Lung (tissue), 12 donors: ENCODE data around the gene TOMM5. TPM values are rescaled to one million over a fixed set of nuclear protein-coding genes. Genes with fewer than 3 reads are reported as not detected.

Source experiments
- ATAC-seq: fragments of 200-7000 bp; cut with Tn5 transposase; one replicate; pipeline ENCODE4 v1.9.1; 2020; ENCODE audit warnings: moderate number of reproducible peaks; ENCODE audit not compliant: insufficient read depth, low FRiP score
- DNase-seq, 3 donors: peaks; one replicate each; pipeline ENCODE4 v3.0.0-alpha.2; 2013 to 2017
- H3K27ac ChIP-seq, 2 donors: one replicate each; pipeline ENCODE4 v1.5.1; 2013; ENCODE audit warnings: mild to moderate bottlenecking in 2 of 2, moderate library complexity in 2 of 2, control low read depth in 1 of 2, inconsistent platforms in 1 of 2, low read depth in 1 of 2, low read length in 1 of 2
- H3K27me3 ChIP-seq, 3 donors: one replicate each; pipeline ENCODE4 v1.5.1; 2013; ENCODE audit warnings: low read length in 2 of 3; ENCODE audit not compliant: control insufficient read depth in 3 of 3, insufficient read depth in 3 of 3
- H3K36me3 ChIP-seq, 4 donors: one replicate each; pipeline ENCODE4 v1.5.1; 2013; ENCODE audit warnings: low read length in 4 of 4, mild to moderate bottlenecking in 1 of 4, moderate library complexity in 1 of 4; ENCODE audit not compliant: control insufficient read depth in 4 of 4, insufficient read depth in 4 of 4
- H3K4me1 ChIP-seq, 5 donors: one replicate each; pipeline ENCODE4 v1.5.1; 2013; ENCODE audit warnings: low read length in 5 of 5, mild to moderate bottlenecking in 2 of 5, moderate library complexity in 1 of 5; ENCODE audit not compliant: control insufficient read depth in 5 of 5, insufficient read depth in 5 of 5
- H3K4me3 ChIP-seq: one replicate; pipeline ENCODE4 v1.5.1; 2013; ENCODE audit warnings: mild to moderate bottlenecking, control low read depth, moderate library complexity
- H3K9ac ChIP-seq, 2 donors: one replicate each; pipeline ENCODE4 v1.5.1; 2013; ENCODE audit warnings: low read length in 2 of 2, control low read depth in 1 of 2; ENCODE audit not compliant: insufficient read depth in 1 of 2
- H3K9me3 ChIP-seq, 4 donors: one replicate each; pipeline ENCODE4 v1.5.1; 2013; ENCODE audit warnings: low read length in 3 of 4, mild to moderate bottlenecking in 1 of 4, moderate library complexity in 1 of 4; ENCODE audit not compliant: control insufficient read depth in 4 of 4, insufficient read depth in 3 of 4
- WGBS, 2 donors: extraction: QIAGEN DNeasy Blood & Tissue Kit; methylation state at CpG; one replicate each; pipeline ENCODE4 v1.1.7; 2013; 5-methylcytosine and 5-hydroxymethylcytosine counted together
- polyA plus RNA-seq, 2 donors: library from polyadenylated mRNA; stranded (reverse); fragments of 200-250 nt; gene quantifications; one replicate each; pipeline ENCODE4 v1.2.1, GENCODE V29; 2013
- total RNA-seq, 2 donors: library from RNA; depleted of rRNA in 1 of 2; stranded (reverse); fragments of >200 nt in 1 of 2; gene quantifications; one replicate each; pipeline ENCODE4 v1.2.1, GENCODE V29; 2014 to 2021
- TF ChIP-seq, protein P1 (sequence below): IDR thresholded peaks from 2 replicates; pipeline ENCODE4 v1.5.1; 2012; ENCODE audit warnings: mild to moderate bottlenecking; ENCODE audit errors: control extremely low read depth, extremely low read depth
- donor health status: control.
- donor health status: control.
- donor health status: Bipolar disorder and iron deficiency.
- donor health status: healthy.
- donor health status: DM: yes; HTN: yes; CAD: no.

The TOMM5 gene
- total and polyA plus RNA-seq, 4 donors, result 66.7 to 132 (median 89.8) TPM

DNA sequence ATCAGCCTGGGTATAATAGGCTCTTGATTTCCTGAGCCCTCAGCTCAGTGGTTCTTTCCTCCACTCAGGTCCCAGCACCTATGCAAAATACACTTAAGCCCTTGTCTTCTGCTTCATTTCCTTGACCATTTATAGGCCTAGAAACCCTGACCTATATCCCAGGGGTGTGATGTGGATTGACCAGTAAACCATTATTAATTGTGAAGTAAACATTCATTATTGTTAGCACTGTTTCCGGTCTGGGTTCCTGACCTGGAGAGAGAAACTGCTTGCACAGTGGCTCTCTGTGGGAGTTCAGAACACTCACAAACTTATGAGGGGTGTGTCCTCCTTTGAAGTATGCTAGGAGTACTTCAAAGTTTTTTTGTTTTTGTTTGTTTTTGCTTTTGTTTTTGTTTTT, 19.6 kb upstream of the TOMM5 start:
- peaks cover 0 to 13% (median 0%) of the 10 kb centered on the region in 3 donors for H3K27me3 ChIP-seq
- no peak for DNase-seq
- WGBS, 2 donors, result 58 to 77% methylated on average over 1 of the region's 1 CpG
- TF ChIP-seq, protein P1, sequence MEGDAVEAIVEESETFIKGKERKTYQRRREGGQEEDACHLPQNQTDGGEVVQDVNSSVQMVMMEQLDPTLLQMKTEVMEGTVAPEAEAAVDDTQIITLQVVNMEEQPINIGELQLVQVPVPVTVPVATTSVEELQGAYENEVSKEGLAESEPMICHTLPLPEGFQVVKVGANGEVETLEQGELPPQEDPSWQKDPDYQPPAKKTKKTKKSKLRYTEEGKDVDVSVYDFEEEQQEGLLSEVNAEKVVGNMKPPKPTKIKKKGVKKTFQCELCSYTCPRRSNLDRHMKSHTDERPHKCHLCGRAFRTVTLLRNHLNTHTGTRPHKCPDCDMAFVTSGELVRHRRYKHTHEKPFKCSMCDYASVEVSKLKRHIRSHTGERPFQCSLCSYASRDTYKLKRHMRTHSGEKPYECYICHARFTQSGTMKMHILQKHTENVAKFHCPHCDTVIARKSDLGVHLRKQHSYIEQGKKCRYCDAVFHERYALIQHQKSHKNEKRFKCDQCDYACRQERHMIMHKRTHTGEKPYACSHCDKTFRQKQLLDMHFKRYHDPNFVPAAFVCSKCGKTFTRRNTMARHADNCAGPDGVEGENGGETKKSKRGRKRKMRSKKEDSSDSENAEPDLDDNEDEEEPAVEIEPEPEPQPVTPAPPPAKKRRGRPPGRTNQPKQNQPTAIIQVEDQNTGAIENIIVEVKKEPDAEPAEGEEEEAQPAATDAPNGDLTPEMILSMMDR, result no peak
- no peak overlapping the region for H3K9ac ChIP-seq
- no peaks in the 10 kb centered on the region for H3K36me3 ChIP-seq
- no peak overlapping the region for H3K27ac ChIP-seq
- ATAC-seq, result no peak
- H3K4me3 ChIP-seq, result no peak overlapping the region
- H3K4me1 ChIP-seq, result no peaks in the 10 kb centered on the region
- no peaks in the 10 kb centered on the region for H3K9me3 ChIP-seq

DNA sequence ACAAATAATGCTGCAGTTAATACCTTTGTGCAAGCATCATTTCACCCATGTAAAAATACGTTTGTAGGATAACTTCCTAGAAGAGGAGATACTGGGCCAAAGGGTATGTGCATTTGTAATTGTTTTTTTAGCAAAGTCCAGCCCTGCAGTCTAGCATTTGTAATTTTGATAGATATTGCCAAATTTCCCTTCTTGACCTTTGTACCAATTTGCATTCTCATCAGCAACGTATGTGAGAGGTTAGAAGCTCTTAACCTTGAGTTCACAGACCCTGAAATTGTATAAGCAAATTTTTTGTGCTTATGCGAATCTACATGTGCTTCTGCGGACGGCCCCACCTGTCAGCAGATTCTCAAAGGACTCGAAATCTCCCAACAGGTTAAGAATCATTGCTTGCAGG, 18.6 kb upstream of the TOMM5 start:
- ATAC-seq, result no peak
- Histone ChIP-seq H3K4me3 (no peak overlapping the region), H3K4me1 (no peaks in the 10 kb centered on the region), H3K27me3 (peaks cover 0 to 19% (median 0%) of the 10 kb centered on the region in 3 donors), H3K9ac (no peak overlapping the region), H3K27ac (no peak overlapping the region), H3K9me3 (no peaks in the 10 kb centered on the region), H3K36me3 (no peaks in the 10 kb centered on the region)
- TF ChIP-seq, protein P1, result no peak
- 69 to 83% methylated on average over 6 of the region's 6 CpGs for WGBS, 2 donors
- no peak for DNase-seq

DNA sequence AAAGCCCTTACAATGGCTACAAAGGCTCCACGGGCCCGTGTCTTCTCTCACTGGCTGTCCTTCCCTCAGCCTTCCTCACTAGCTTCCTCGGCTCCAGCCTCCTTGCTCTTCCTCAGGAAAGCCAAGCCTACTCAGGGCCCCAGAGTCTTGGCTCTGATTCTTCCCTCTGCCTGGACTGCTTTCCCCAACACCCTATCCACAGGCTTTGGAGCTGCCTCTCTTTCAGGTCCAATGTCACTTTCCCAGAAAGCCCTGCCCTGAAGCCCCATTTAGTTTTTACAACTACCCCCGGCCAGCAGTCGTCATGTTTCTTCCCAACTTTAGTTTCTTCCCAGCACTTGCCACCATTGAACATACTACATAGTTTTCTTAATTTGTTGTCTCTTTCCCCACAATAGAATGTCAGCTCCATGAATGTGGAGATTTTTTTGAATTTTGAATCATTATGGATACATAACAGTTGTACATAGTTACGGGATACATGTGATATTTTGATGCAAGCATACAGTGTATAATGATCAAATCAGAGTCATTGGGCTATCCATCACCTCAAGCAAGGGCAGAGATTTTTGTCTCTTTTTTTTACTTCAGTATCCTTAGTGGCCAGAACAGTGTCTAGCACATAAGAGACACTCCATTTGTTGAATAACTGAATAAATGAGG, 17.5 kb upstream of the TOMM5 start:
- H3K9ac ChIP-seq, result no peak overlapping the region
- no peaks in the 10 kb centered on the region for H3K36me3 ChIP-seq
- TF ChIP-seq, protein P1, result no peak
- H3K27me3 ChIP-seq, result peaks cover 0 to 22% (median 3%) of the 10 kb centered on the region in 3 donors
- 69 to 82% methylated on average over 6 of the region's 6 CpGs for WGBS, 2 donors
- no peak overlapping the region for H3K4me3 ChIP-seq
- no peaks in the 10 kb centered on the region for H3K4me1 ChIP-seq
- no peaks in the 10 kb centered on the region for H3K9me3 ChIP-seq
- H3K27ac ChIP-seq, result no peak overlapping the region
- DNase-seq, result no peak
- no peak for ATAC-seq

DNA sequence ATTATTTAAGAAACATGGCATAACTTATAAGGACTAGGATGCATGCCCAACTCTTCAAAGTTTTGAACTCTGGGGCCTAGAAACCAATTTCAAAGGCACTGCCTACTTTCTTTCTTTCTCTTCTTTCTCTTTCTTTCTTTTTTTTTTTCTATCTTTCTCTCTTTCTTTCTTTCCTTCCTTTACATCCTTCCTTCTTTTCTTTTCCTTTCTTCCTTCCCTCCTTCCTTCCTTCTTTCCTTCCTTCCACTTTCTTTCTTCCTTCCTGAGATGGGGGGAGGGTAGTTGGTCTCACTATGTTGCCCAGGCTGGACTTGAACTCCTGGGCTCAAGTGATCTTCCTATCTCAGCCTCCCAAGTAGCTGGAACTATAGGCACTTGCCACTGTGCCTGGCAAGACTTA, 15.9 kb upstream of the TOMM5 start:
- H3K27ac ChIP-seq, result no peak overlapping the region
- H3K27me3 ChIP-seq, result peaks cover 0 to 13% (median 3%) of the 10 kb centered on the region in 3 donors
- H3K36me3 ChIP-seq, result no peaks in the 10 kb centered on the region
- H3K9me3 ChIP-seq, result no peaks in the 10 kb centered on the region
- DNase-seq, result no peak
- no peak overlapping the region for H3K4me3 ChIP-seq
- H3K4me1 ChIP-seq, result no peaks in the 10 kb centered on the region
- ATAC-seq, result no peak
- TF ChIP-seq, protein P1, result no peak
- H3K9ac ChIP-seq, result no peak overlapping the region
